ENCODE measurements around the gene SLC17A9. TPM values are rescaled to one million over a fixed set of nuclear protein-coding genes. Genes with fewer than 3 reads are reported as not detected.

Gene SLC17A9
- total and polyA plus RNA-seq, 11 donors: 0.16 to 6.6 (median 0.85) TPM

- peaks cover 0 to 6% (median 4%) of the 10 kb centered on the region in 12 donors for H3K4me1 ChIP-seq
- no peak for DNase-seq
- TF ChIP-seq POLR2A (IDR thresholded peaks at IDR 0.05): no peak
- TF ChIP-seq CTCF (IDR thresholded peaks at IDR 0.05): no peak
- intact Hi-C loops (cut with DNase I): no loop called here
- 88 to 92% (median 91%) methylated on average over 26 to 27 of the region's 27 CpGs for WGBS, 4 donors
- ATAC-seq: no peak
- H3K9me3 ChIP-seq: no peaks in the 10 kb centered on the region
- H3K4me3 ChIP-seq: no peak overlapping the region
- H3K36me3 ChIP-seq: no peaks in the 10 kb centered on the region
- H3K27me3 ChIP-seq: peaks cover under 1 to 19% (median 3%) of the 10 kb centered on the region in 9 donors
- H3K27ac ChIP-seq: no peak overlapping the region
These were observed 15.3 kb downstream of the SLC17A9 start for GRCh38 chr20:62967628-62968351.

GRCh38 chr20:62968378-62969178 lies 16.1 kb downstream of the SLC17A9 start:
- peaks cover 8 to 27% (median 11%) of the 10 kb centered on the region in 9 donors for H3K27me3 ChIP-seq
- intact Hi-C loops (cut with DNase I): no loop called here
- H3K9me3 ChIP-seq: no peaks in the 10 kb centered on the region
- peaks cover 0 to 12% (median 6%) of the 10 kb centered on the region in 12 donors for H3K4me1 ChIP-seq
- no peak for TF ChIP-seq POLR2A (IDR thresholded peaks at IDR 0.05)
- TF ChIP-seq CTCF (IDR thresholded peaks at IDR 0.05): no peak
- no peak overlapping the region for H3K27ac ChIP-seq
- no peak for DNase-seq
- no peaks in the 10 kb centered on the region for H3K36me3 ChIP-seq
- H3K4me3 ChIP-seq: no peak overlapping the region
- no peak for ATAC-seq
- WGBS, 4 donors: 75 to 83% (median 76%) methylated on average over 18 to 21 of the region's 21 CpGs

GRCh38 chr20:62969179-62969760 lies 16.8 kb downstream of the SLC17A9 start:
- Histone ChIP-seq H3K4me1 (peaks cover 0 to 12% (median 6%) of the 10 kb centered on the region in 12 donors), H3K4me3 (no peak overlapping the region), H3K27ac (no peak overlapping the region), H3K36me3 (no peaks in the 10 kb centered on the region), H3K9me3 (no peaks in the 10 kb centered on the region), H3K27me3 (peaks cover 11 to 34% (median 16%) of the 10 kb centered on the region in 9 donors)
- TF ChIP-seq CTCF (IDR thresholded peaks at IDR 0.05) (no peak), POLR2A (IDR thresholded peaks at IDR 0.05) (no peak)
- intact Hi-C loops (cut with DNase I): no loop called here
- DNase-seq (no peak), ATAC-seq (no peak)
- 46 to 51% (median 50%) methylated on average over 16 of the region's 16 CpGs for WGBS, 4 donors

GRCh38 chr20:62969939-62970306 lies 17.4 kb downstream of the SLC17A9 start:
- Histone ChIP-seq H3K27me3 (peaks cover 16 to 41% (median 23%) of the 10 kb centered on the region in 9 donors), H3K36me3 (no peaks in the 10 kb centered on the region), H3K4me1 (peaks cover 0 to 12% (median 6%) of the 10 kb centered on the region in 12 donors), H3K27ac (no peak overlapping the region), H3K4me3 (no peak overlapping the region), H3K9me3 (no peaks in the 10 kb centered on the region)
- DNase-seq (no peak), ATAC-seq (no peak)
- 76 to 89% (median 78%) methylated on average over 6 to 8 of the region's 8 CpGs for WGBS, 4 donors
- TF ChIP-seq CTCF (IDR thresholded peaks at IDR 0.05) (no peak), POLR2A (IDR thresholded peaks at IDR 0.05) (no peak)
- intact Hi-C loops (cut with DNase I): no loop called here

Measured in heart left ventricle (tissue), 16 donors.